MV-4-11 (cell line): ENCODE measurements around the gene TTYH3.
"Not testable (repeated sequence)": the region's sequence is repeated elsewhere in the genome, so short reads cannot be mapped to it uniquely, and the experiment has no call there.

Source experiments
- DNase-seq: peaks from one replicate; lab custom pipeline; 2025; lab: John Stamatoyannopoulos, UW

Gene TTYH3

DNA sequence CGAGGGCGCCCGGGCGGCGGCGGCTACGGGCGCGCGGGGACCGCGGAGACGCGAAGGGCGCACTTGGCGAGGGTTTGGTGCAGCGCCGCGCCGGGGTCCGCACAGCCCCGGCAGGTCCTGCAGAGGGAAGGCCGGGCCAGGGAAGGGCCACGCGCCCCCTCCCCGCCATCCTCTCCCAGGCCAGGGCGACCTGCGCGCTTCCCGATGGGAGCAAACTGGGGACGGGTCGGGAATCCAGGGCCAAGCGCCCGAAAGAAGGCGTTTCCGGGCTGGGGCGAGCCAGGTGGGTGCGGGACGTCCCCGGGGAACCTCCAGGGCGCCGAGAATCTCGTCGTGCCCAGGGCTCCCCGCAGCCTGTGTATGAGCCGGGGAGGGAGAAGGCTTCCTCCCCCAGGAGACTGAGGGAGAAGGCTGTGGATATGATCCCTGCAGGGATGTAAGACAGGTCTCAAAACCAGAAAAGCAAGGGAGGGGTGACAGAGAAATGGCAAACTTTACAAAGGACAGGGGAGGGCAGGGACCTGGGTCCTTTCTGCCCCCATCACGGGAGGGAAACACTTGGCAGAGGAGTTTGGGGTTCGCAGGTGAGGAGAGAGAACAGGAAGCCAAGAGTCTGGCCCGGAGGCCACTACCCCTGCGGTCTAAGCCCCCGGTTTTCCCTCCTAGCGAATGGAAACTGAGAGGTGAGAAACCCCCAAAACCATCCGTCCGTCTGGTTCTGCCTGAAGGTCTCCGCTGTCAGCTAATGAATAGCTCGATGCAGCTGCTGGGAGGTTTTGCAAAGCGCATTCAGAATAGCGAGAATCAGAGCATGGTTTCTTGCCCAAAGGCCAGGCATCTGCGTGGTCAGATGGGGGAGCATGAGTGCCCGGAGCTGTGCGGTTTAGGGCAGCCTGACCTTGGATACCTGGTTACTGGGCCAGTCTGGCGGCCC is 56.9 kb downstream of the TTYH3 start:
- no peak for DNase-seq

DNA sequence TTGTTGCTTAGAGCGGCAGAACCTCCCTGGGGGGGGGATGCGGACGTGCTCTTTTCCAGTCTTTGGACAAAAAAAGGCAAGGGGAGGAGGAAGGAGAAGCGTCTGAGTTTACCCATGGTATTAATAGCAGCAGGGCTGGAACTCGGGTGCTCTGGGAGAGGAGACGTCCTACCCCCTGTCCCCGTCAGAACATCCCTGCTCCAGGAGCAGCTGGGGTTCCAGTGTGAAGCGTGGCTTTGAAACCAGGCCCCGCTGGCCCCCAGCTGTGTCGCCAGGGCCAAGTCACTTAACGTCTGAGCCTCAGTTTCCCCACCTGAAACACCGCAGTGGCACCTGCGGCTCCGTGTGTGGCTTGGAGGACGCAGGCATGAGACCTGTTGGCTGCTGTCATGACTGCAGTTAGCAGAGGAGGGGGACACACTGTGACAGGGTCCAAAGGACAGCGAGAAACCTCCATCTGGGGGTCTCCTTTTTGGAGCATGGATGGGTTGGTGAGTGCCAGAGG is 57.6 kb downstream of the TTYH3 start:
- DNase-seq: no peak

DNA sequence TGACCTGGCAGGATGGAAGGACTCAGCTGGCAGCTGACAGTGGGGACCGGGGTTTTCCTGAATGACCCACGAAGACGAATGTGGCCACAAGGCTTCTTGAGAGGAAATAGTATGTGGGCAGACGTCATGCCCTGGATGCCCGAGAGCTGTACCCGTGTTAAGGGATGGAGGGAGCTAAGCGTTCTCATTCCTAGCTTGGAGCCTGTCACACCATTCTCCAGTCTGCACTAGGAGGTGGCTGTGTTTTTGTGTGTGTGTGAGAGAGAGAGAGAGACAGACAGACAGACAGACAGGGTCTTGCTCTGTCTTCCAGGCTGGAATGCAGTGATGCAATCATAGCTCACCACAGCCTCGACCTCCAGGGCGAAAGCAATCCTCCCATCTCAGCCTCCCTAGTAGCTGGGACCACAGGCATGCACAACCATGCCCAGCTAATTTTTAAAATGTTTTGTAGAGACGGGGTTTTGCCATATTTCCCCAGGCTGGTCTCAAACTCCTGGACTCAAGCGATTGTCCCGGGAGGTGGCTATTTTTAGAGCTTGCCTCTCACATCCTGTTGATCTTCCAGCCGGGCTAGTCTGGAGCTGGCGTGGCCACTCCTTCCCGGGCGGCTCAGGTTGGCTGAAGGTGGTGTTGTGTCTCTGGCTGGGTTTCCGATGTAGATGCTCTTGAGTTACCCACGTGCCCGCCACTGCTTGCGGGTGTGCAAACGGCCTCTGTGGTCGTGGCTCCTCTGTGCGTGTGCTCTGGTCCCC is 58.3 kb downstream of the TTYH3 start:
- no peak for DNase-seq

DNA sequence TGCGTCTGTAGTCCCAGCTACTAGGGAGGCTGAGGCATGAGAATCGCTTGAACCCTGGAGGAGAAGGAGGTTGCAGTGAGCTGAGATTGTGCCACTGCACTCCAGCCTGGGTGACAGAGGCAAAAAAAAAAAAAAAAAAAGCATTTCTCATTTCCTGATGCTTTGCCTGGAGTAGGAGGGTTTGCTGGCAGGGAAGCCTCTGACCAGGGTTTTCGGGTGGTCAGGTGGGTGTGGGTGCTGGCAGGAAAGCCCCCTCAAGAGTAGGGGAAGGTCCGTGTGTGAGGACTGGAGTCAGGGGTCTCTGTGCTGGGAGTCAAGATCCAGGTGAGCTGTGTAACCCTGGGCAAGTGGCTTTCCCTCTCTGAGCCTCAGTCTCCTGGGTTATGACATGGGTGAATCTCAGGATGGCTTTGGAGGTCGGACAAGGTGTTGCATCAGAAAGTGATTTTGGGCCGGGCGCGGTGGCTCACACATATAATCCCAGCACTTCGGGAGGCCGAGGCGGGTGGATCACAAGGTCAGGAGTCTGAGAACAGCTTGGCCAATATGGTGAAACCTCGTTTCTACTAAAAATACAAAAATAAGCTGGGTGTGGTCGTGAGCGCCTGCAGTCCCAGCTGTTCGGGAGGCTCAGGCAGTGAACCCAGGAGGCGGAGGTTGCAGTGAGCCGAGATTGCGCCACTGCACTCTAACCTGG is 59.4 kb downstream of the TTYH3 start:
- DNase-seq: peak; percentile 58

DNA sequence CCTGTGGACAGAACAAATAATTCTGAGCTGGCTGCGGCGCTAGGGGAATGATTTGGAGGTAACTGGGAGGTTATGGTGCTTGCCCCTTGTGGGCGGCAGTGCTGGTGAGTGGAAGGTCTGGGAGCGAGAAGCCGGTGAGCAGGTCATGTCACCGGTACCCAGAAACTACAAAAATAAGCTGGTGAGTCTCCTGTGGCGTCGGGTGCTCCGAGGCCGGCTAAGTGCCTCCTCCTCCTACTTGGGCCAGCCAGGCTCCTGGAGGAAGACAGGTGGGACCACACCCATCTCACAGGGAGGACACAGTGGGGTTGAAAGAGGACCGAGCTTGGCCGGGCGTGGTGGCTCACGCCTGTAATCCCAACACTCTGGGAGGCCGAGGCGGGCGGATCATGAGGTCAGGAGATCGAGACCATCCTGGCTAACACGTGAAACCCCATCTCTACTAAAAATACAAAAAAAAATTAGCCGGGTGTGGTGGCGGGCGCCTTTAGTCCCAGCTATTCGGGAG is 60.2 kb downstream of the TTYH3 start:
- not testable (repeated sequence) for DNase-seq

DNA sequence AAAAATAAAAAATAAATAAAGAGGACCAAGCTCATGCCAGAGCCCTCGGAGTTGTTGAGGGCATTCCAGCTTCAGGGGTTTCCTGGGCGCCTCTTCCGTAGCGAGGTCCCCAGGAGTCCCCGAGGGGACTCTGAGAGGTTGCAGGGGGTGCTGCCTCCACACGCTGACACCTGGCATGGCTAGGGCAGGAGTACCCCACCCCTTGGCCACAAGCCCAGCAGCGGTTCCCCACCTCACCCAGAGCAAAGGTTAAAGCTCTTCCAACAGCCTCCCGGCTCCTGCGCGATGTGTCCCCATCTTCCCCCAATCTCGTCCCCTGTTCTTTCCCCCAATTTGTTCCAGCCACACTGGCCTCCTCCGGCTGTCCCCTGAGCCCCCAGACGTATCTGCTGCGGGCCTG is 60.8 kb downstream of the TTYH3 start:
- no peak for DNase-seq

DNA sequence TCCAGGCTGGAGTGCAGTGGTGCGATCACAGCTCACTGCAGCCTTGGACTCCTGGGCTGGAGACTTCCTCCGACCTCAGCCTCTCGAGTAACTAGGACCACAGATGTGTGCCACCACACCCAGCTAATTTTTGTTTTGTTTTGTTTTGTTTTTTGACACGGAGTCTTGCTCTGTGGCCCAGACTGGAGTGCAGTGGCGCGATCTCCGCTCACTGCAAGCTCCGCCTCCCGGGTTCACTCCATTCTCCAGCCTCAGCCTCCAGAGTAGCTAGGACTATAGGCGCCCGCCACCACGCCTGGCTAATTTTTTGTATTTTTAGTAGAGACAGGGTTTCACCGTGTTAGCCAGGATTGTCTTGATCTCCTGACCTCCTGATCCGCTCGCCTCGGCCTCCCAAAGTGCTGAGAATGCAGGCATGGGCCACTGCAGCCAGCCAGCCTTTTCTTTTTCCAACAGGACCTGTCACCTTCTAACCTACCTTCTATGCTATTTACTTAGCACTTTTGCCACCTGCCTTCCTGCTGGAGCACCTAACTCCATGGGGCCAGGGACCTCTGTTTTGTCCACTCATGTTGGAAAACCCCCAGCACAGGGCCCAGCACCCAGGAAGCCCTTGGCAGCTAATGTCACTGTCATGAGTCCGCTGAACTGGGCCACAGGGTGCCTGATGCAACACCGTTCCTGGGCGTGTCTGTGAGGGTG is 61.8 kb downstream of the TTYH3 start:
- DNase-seq: peak; percentile 25

DNA sequence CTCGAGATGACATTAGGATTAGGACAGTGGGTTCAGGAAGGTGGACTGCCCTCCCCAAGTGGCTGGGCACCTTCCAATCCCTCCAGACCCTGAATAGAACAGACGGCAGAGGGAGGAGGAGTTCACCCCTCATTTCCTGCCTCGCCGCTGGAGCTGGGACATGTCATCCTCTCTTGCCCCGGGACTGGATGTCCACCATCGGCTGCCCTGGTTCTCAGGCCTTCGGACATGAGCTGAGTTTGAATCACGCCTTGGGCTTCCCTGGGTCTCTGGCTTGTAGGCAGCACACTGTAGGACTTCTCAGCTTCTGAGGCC is 62.3 kb downstream of the TTYH3 start:
- DNase-seq: not testable (repeated sequence)

DNA sequence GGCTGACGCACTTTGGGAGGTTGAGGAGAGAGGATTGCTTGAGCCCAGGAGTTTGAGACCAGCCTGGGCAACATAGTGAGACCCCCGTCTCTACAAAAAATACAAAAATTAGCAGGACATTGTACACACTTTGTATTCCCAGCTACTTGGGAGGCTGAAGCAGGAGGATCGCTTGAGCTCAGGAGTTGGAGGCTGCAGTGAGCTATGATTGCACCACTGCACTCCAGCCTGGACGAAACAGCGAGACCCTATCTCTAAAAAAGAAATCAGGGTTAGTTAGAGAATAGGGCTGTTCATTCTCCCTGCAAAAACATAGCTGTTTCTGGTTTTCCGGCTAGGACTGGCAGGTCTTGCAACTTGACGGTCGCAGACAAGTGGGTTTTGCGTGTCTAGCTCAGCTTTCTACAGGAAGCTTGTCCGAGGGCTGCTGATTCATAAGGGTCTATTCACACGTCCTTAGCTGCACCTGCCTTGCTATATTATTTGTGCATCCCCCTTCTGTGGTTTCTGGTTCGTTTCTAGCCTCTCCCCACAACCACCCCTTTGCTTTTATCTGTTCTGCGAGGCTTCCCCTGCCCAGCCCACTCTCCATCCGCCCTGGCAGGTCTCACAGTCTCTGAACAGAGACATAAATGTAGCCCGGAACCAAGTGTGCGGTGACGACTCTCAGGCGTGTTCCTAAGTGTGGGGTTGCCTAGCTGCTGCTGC is 66.9 kb downstream of the TTYH3 start:
- peak; percentile 42 for DNase-seq

DNA sequence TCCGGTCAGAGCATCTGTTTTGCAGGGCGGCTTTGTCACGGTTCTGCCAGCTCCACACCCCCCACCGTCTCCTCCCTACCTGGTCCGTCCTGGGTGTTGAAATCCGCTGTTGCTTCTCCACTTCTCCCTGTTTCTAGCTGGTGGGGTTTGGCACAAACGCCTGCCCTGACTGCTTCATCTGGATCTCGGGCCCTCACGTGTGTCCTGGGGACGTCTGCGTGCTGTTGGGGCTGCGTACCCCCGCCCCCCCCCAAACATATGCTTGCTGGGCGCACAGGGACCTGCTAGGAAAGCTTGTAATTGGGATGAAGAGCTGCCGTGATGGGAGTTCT is 67.5 kb downstream of the TTYH3 start:
- DNase-seq: no peak

DNA sequence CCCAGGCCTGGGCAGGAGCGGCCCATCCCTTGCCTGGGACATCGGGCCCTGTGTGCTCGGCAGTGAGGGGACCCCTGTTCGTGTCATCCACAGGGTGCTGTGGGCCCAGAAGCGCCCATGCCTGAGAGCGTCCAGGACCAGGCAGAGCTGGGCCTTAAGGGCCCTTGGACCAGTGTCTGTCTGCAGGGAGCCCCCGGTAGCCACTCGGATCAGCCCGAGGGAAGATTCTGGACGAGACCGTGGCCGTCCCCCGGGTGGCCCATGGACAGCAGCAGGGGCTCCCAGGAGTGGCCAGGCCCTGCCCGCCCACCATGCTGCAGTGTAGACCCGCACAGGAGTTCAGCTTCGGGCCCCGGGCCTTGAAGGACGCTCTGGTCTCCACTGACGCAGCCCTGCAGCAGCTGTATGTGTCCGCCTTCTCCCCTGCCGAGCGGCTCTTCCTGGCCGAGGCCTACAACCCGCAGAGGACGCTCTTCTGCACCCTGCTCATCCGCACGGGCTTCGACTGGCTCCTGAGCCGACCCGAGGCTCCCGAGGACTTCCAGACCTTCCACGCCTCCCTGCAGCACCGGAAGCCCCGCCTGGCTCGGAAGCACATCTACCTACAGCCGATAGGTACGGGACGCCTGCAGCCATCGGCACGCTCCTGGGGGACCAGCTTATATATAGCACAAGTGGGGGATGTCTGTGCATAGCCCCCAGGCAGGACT is 68.5 kb downstream of the TTYH3 start:
- no peak for DNase-seq

DNA sequence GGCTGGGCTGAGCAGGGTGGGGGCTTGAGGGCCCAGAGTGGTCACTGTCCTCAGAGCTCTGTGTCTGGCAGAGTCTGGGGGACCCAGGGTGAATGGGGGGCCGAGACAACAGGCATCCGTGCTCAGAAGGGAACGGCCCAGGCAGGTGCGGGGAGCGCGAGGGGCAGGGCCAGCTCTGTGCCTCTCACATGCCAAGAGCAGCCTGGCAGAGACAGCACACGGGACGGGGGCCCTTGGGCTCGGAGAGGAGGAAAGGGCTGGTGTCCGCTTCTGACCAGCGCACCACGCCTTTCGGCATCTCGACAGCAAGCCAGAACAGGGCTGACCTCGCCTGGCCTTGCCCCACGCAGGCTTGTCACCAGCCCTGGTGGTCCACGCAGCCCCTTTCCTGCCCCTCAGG is 69.6 kb downstream of the TTYH3 start:
- DNase-seq: no peak

DNA sequence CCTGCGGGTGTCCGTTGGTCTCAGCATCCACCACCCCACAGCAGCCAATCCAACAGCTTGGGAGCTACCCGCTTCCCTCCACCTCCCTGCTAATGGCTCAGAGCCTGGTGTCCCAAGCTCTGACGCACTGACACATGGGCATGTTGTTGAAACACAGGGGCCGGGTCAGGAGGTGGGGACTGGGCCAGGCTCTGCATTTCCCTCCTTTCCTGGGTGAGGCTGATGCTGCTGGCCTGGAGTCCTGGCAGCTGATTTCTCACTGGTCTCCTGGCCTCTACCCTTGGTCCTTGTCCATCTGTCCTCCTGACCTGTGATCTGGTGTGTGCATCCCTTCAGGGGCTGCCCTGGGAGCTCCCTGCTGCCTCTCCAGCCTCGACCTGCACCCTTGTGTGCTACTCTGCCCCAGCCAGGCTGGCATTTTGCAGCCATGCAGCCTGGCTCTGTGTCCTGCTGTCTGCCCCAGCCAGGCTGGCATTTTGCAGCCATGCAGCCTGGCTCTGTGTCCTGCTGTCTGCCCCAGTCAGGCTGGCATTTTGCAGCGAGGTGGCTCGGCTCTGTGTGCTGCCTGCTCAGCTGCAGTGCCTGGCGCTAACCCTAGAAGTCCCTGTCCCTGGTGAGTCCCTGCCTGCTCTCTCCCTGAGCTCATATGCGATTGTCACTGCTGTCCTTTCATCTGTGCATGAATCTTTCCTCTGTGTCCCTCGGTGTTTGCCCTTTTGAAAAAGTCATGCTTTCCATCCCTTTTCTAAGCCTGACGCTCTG is 70.2 kb downstream of the TTYH3 start:
- DNase-seq: no peak

DNA sequence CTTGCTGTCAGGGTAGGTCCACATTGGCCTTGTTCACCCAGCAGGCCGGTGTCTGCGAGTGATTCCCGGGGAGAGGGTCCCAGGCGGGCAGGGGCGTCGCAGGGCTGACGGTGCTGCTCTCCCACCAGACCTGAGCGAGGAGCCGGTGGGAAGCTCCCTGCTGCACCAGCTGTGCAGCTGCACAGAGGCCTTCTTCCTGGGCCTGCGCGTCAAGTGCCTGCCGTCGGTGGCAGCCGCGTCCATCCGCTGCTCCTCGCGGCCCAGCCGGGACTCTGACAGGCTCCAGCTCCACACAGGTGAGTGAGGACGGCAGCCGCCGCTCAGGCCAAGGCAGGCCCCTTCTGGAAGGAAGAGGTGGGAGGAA is 70.8 kb downstream of the TTYH3 start:
- no peak for DNase-seq

DNA sequence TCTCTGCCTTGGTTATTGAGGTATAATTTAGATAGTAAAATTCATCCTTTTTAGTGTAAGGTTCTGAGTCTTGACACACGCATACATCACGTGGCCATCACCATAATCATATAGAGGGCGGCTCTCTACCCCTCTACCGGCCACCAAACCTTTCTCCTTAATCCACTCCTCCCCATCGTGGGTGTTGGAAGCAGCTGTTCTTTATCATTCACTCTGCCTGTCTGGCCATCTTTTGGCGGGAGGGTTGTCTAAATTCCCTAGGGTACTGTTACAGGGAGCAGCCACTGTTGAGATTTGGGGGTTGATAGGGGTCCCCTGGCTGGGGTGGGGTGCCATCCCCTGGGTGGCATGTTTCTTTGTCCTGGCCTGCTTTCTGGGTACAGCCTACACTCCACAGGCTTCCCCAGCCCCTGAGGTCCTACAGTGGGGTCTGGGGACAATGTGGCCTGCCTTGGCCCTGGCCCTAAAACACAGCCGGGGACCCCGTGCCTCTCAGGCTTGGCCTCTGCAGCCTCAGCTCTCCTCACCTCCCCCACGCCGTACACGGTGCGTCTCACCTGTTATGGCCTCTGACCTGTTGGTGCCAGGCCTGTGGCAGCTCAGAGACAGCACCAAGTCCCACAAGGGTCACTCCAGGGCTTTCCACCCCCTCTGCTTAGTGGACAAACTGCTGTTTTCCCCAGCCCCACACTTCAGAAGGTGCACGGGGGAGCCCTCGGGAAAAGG is 73.7 kb downstream of the TTYH3 start:
- no peak for DNase-seq

DNA sequence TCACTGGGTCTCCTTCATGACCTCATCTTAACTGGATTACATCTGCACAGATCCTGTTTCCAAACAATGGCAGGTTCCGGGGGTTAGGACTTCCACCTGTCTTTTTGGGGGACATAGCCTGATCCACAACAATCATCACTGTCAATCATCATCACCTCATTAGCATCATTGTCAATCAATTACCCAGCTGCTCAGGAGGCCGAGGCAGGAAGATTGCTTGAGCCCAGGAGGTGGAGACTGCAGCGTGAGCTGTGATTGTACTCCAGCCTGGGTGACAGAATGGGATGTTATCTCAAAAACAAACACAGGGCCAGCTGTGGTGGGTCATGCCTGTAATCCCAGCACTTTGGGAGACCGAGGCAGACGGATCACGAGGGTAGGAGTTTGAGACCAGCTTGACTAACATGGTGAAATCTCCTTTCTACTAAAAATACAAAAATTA is 74.9 kb downstream of the TTYH3 start:
- DNase-seq: no peak

DNA sequence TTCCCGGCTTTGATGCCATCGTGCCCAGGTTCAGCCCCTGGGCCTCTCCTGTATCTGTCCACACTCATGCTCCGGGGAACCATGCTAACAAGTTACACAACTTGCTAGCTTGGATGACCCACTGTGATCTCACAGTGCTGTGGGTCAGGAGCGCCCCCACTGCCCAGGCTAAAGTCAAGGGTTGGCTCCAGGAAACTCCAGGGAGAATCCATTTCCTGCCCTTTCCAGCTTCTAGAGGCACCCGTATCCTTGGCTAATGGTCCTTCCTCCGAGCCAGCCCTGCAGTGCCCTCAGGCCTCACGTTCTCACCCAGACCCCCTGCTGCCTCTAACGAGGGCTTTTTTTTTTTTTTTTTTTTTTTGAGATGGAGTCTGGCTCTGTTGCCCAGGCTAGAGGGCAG is 75.7 kb downstream of the TTYH3 start:
- no peak for DNase-seq

DNA sequence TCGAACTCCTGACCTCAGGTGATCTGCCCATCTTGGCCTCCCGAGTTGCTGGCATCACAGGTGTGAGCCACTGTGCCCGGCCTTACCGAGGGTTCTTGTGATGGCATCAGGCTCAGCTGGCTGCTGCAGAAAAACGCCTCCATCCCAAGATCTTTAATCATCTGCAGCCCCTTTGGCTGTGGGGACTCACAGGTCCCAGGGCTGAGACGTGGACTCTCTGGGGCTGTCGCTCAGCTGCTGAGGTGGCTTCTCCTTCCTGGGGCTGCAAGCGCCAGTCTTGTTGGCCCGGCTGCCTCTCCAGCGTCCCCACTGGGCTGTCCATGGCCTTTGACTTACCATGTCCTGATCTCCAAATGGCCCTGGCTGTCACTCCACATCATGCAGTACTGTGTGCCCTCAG is 76.3 kb downstream of the TTYH3 start:
- DNase-seq: no peak
